Vagina (tissue), 2 donors: Measurements from ENCODE around the gene AP2M1. TPM values are rescaled to one million over a fixed set of nuclear protein-coding genes. Genes with fewer than 3 reads are reported as not detected.
A peak's percentile ranks its signal among the peaks of the same experiment; 100 is the strongest.

ENCODE experiments used
- DNase-seq, 2 donors: peaks; one replicate each; pipeline ENCODE4 v3.0.0-alpha.2; 2017; ENCODE audit errors: extremely low spot score in 2 of 2
- H3K27ac ChIP-seq: fragments of 200-600 bp; sonication (generic); one replicate; pipeline ENCODE4 v1.5.1; 2019
- H3K27me3 ChIP-seq: fragments of 200-600 bp; sonication (generic); one replicate; pipeline ENCODE4 v1.5.1; 2019
- H3K36me3 ChIP-seq, 2 donors: fragments of 200-600 bp; sonication (generic); one replicate each; pipeline ENCODE4 v1.5.1; 2017 to 2019
- H3K4me1 ChIP-seq: fragments of 200-600 bp; sonication (generic); one replicate; pipeline ENCODE4 v1.5.1; 2019
- H3K4me3 ChIP-seq, 2 donors: fragments of 200-600 bp; sonication (generic); 1 replicate in 1 of 2; 2 replicates in 1 of 2; pipeline ENCODE4 v1.5.1; 2016 to 2019
- H3K9me3 ChIP-seq: fragments of 200-600 bp; sonication (generic); one replicate; pipeline ENCODE4 v1.5.1; 2019
- CTCF ChIP-seq, 3 experiments: fragments of 450-650 bp in 2 of 3; fragments of 200-600 bp in 1 of 3; sonication (generic) in 1 of 3; IDR thresholded peaks; one replicate each; pipeline ENCODE4 v1.5.1; 2017 to 2019; ENCODE audit warnings: antibody characterized with exemption in 3 of 3, mild to moderate bottlenecking in 2 of 3, moderate library complexity in 2 of 3
- POLR2A ChIP-seq, 2 donors: fragments of 450-650 bp; IDR thresholded peaks; one replicate each; pipeline ENCODE4 v1.6.1; 2017; ENCODE audit warnings: antibody characterized with exemption in 2 of 2, mild to moderate bottlenecking in 2 of 2, moderate library complexity in 2 of 2
- POLR2AphosphoS5 ChIP-seq, 2 donors: sonication (generic); formaldehyde crosslinking; IDR thresholded peaks; one replicate each; pipeline ENCODE4 v1.9.0; 2017; ENCODE audit warnings: antibody characterized with exemption in 2 of 2, mild to moderate bottlenecking in 2 of 2, low read depth in 1 of 2; ENCODE audit not compliant: insufficient read depth in 1 of 2
- intact Hi-C: fragments of 100-400 bp; cut with DNase I; formaldehyde crosslinking; loops from one replicate; pipeline ENCODE4 v1.15.1; 2023
- total RNA-seq: library from RNA; depleted of rRNA; stranded (reverse); fragments of >200 nt; gene quantifications from one replicate; pipeline ENCODE4 v1.2.3, GENCODE V29; 2016

Gene AP2M1
- total RNA-seq, 1 donor from 2014 or later: 223 TPM

GRCh38 chr3:184177767-184178306, 3.2 kb downstream of the AP2M1 start:
- intact Hi-C loops: no loop called here
- TF ChIP-seq POLR2AphosphoS5 (IDR thresholded peaks at IDR 0.05; ENCODE audit: insufficient read depth in 1 of 2, low read depth in 1 of 2) (no peak), CTCF (IDR thresholded peaks at IDR 0.05) (no peak), POLR2A (IDR thresholded peaks at IDR 0.05) (no peak)
- H3K36me3 ChIP-seq: peaks cover 0 to 55% of the 10 kb centered on the region in 2 donors
- H3K4me1 ChIP-seq: peaks cover 33% of the 10 kb centered on the region
- peak overlapping the region; percentile 1 for H3K27ac ChIP-seq
- H3K4me3 ChIP-seq: no peak overlapping the region
- no peaks in the 10 kb centered on the region for H3K9me3 ChIP-seq
- no peak for DNase-seq
- H3K27me3 ChIP-seq: no peaks in the 10 kb centered on the region

GRCh38 chr3:184178521-184179138, 4.0 kb downstream of the AP2M1 start:
- Histone ChIP-seq H3K4me3 (no peak overlapping the region), H3K36me3 (peaks cover 0 to 63% of the 10 kb centered on the region in 2 donors), H3K9me3 (no peaks in the 10 kb centered on the region), H3K27ac (no peak overlapping the region), H3K4me1 (peaks cover 33% of the 10 kb centered on the region), H3K27me3 (no peaks in the 10 kb centered on the region)
- no peak for DNase-seq
- TF ChIP-seq POLR2AphosphoS5 (IDR thresholded peaks at IDR 0.05; ENCODE audit: insufficient read depth in 1 of 2, low read depth in 1 of 2): no peak
- intact Hi-C loops: no loop called here

GRCh38 chr3:184180165-184180564, 5.5 kb downstream of the AP2M1 start:
- peaks cover 30% of the 10 kb centered on the region for H3K4me1 ChIP-seq
- H3K27ac ChIP-seq: no peak overlapping the region
- no peaks in the 10 kb centered on the region for H3K27me3 ChIP-seq
- no peak for TF ChIP-seq POLR2AphosphoS5 (IDR thresholded peaks at IDR 0.05; ENCODE audit: insufficient read depth in 1 of 2, low read depth in 1 of 2)
- no peak for TF ChIP-seq POLR2A (IDR thresholded peaks at IDR 0.05)
- TF ChIP-seq CTCF (IDR thresholded peaks at IDR 0.05): no peak
- peaks cover 0 to 69% of the 10 kb centered on the region in 2 donors for H3K36me3 ChIP-seq
- H3K4me3 ChIP-seq: no peak overlapping the region
- no peak for DNase-seq
- intact Hi-C loops: loop anchor here (10.0 kb wide), 1 partner anchor 155 kb away; the partner anchor contains the start of gene FAM131A
- no peaks in the 10 kb centered on the region for H3K9me3 ChIP-seq

- H3K4me3 ChIP-seq: no peak overlapping the region
- TF ChIP-seq CTCF (IDR thresholded peaks at IDR 0.05) (no peak), POLR2A (IDR thresholded peaks at IDR 0.05) (no peak), POLR2AphosphoS5 (IDR thresholded peaks at IDR 0.05; ENCODE audit: insufficient read depth in 1 of 2, low read depth in 1 of 2) (no peak)
- intact Hi-C loops: loop anchor here (10.0 kb wide), 1 partner anchor 153 kb away; the partner anchor contains the start of gene FAM131A
- H3K36me3 ChIP-seq: peaks cover 0 to 69% of the 10 kb centered on the region in 2 donors
- H3K4me1 ChIP-seq: peaks cover 25% of the 10 kb centered on the region
- no peak overlapping the region for H3K27ac ChIP-seq
- no peaks in the 10 kb centered on the region for H3K9me3 ChIP-seq
- no peaks in the 10 kb centered on the region for H3K27me3 ChIP-seq
- no peak for DNase-seq
These were observed 6.9 kb downstream of the AP2M1 start for GRCh38 chr3:184181596-184181995.

- H3K36me3 ChIP-seq: peaks cover 0 to 58% of the 10 kb centered on the region in 2 donors
These were observed 9.0 kb downstream of the AP2M1 start for GRCh38 chr3:184183679-184184078.

More at GRCh38 chr3:184183679-184184078, 9.0 kb downstream of the AP2M1 start:
- no peaks in the 10 kb centered on the region for H3K27me3 ChIP-seq
- H3K9me3 ChIP-seq: no peaks in the 10 kb centered on the region
- intact Hi-C loops: loop anchor here (10.0 kb wide), 1 partner anchor 151 kb away; the partner anchor contains the start of gene FAM131A
- TF ChIP-seq POLR2AphosphoS5 (IDR thresholded peaks at IDR 0.05; ENCODE audit: insufficient read depth in 1 of 2, low read depth in 1 of 2): no peak
- H3K4me1 ChIP-seq: peaks cover 30% of the 10 kb centered on the region
- no peak overlapping the region for H3K4me3 ChIP-seq
- DNase-seq: no peak
- H3K27ac ChIP-seq: no peak overlapping the region
